HG03469 (cell line): ENCODE data around the gene SLC49A4.

Source experiments
- ATAC-seq: cut with Tn5 transposase; IDR thresholded peaks from one replicate; pipeline ENCODE4 v1.9.1; 2021; ENCODE audit warnings: mild to moderate bottlenecking, moderate library complexity, moderate number of reproducible peaks; ENCODE audit not compliant: unreplicated experiment

The SLC49A4 gene

GRCh38 chr3:122843604-122844003 is 48.7 kb downstream of the SLC49A4 start:
- ATAC-seq, result no peak

GRCh38 chr3:122857019-122857418 is 62.1 kb downstream of the SLC49A4 start:
- ATAC-seq, result no peak

GRCh38 chr3:122858373-122858772 is 63.5 kb downstream of the SLC49A4 start:
- no peak for ATAC-seq

- no peak for ATAC-seq
These were observed 64.3 kb downstream of the SLC49A4 start for GRCh38 chr3:122859021-122859805.

- no peak for ATAC-seq
These were observed 67.5 kb downstream of the SLC49A4 start for GRCh38 chr3:122862381-122862780.

GRCh38 chr3:122864498-122864897 is 69.6 kb downstream of the SLC49A4 start:
- no peak for ATAC-seq

GRCh38 chr3:122868322-122868721 is 73.5 kb downstream of the SLC49A4 start:
- no peak for ATAC-seq

GRCh38 chr3:122873741-122874515 is 79.1 kb downstream of the SLC49A4 start:
- ATAC-seq, result no peak

GRCh38 chr3:122875547-122876127 is 80.8 kb downstream of the SLC49A4 start:
- no peak for ATAC-seq

GRCh38 chr3:122880173-122880572 is 85.3 kb downstream of the SLC49A4 start:
- no peak for ATAC-seq

- ATAC-seq, result no peak
These were observed 85.8 kb downstream of the SLC49A4 start for GRCh38 chr3:122880624-122881023.

- no peak for ATAC-seq
These were observed 87.6 kb downstream of the SLC49A4 start for GRCh38 chr3:122882361-122882947.

GRCh38 chr3:122886251-122886650 is 91.4 kb downstream of the SLC49A4 start:
- no peak for ATAC-seq

GRCh38 chr3:122886946-122887345 is 92.1 kb downstream of the SLC49A4 start:
- ATAC-seq, result no peak

GRCh38 chr3:122890077-122890719 is 95.3 kb downstream of the SLC49A4 start:
- ATAC-seq, result no peak

- no peak for ATAC-seq
These were observed 95.9 kb downstream of the SLC49A4 start for GRCh38 chr3:122890720-122891220.

GRCh38 chr3:122892118-122892960 is 97.5 kb downstream of the SLC49A4 start:
- no peak for ATAC-seq

GRCh38 chr3:122893282-122893681 is 98.4 kb downstream of the SLC49A4 start:
- no peak for ATAC-seq

GRCh38 chr3:122893754-122894668 is 99.1 kb downstream of the SLC49A4 start:
- no peak for ATAC-seq
